Common myeloid progenitor, CD34-positive (primary cell): ENCODE results near the gene SYPL1.
"Not testable (repeated sequence)": the region's sequence is repeated elsewhere in the genome, so short reads cannot be mapped to it uniquely, and the experiment has no call there.

Experiments
- CTCF ChIA-PET: fragments of 350-600 bp; sonication (Branson Sonifier 250); formaldehyde crosslinking; loops from one replicate; lab custom pipeline; 2021; ENCODE audit warnings: antibody characterized with exemption; lab: Charles Lee
- POLR2A ChIA-PET: fragments of 350-600 bp; sonication (Branson Sonifier 250); formaldehyde crosslinking; loops from one replicate; lab custom pipeline; 2021; ENCODE audit warnings: antibody characterized with exemption; lab: Charles Lee
- DNase-seq, 3 donors: peaks; one replicate each; pipeline versions ENCODE4 v3.0.0 to v3.0.0-alpha.2; 2013
- H3K27ac ChIP-seq, 2 experiments: 1 replicate in 1 of 2; 2 replicates in 1 of 2; pipeline ENCODE4 v1.7.0; 2013; ENCODE audit warnings: inconsistent platforms in 2 of 2, low read length in 2 of 2, mild to moderate bottlenecking in 2 of 2, low read depth in 1 of 2, moderate library complexity in 1 of 2; ENCODE audit not compliant: severe bottlenecking in 2 of 2, insufficient read depth in 1 of 2, poor library complexity in 1 of 2
- H3K27me3 ChIP-seq, 5 experiments: replicated peaks in 2 of 5; 1 replicate in 3 of 5; 2 replicates in 2 of 5; pipeline versions ENCODE4 v1.6.1 to v1.7.0; 2013; ENCODE audit warnings: low read length in 4 of 5, mild to moderate bottlenecking in 2 of 5, moderate library complexity in 2 of 5, inconsistent platforms in 1 of 5; ENCODE audit not compliant: insufficient read depth in 5 of 5, control insufficient read depth in 4 of 5
- H3K36me3 ChIP-seq, 4 experiments: 1 replicate in 2 of 4; 2 replicates in 2 of 4; pipeline versions ENCODE4 v1.6.1 to v1.7.0; 2013; ENCODE audit warnings: low read length in 3 of 4, control low read depth in 1 of 4, mild to moderate bottlenecking in 1 of 4; ENCODE audit not compliant: control insufficient read depth in 4 of 4, insufficient read depth in 4 of 4
- H3K4me1 ChIP-seq, 4 experiments: 1 replicate in 3 of 4; 2 replicates in 1 of 4; pipeline versions ENCODE4 v1.6.1 to v1.7.1; 2013; ENCODE audit warnings: low read length in 3 of 4, mild to moderate bottlenecking in 3 of 4, control low read depth in 1 of 4, inconsistent platforms in 1 of 4, moderate library complexity in 1 of 4; ENCODE audit not compliant: control insufficient read depth in 4 of 4, insufficient read depth in 4 of 4; ENCODE audit errors: control extremely low read depth in 1 of 4
- H3K4me3 ChIP-seq, 7 experiments: 1 replicate in 4 of 7; 2 replicates in 3 of 7; pipeline versions ENCODE4 v1.5.1 to v1.7.0; 2013; ENCODE audit warnings: mild to moderate bottlenecking in 7 of 7, low read length in 6 of 7, moderate library complexity in 6 of 7, inconsistent platforms in 2 of 7, low read depth in 2 of 7, control low read depth in 1 of 7; ENCODE audit not compliant: insufficient read depth in 4 of 7, control insufficient read depth in 1 of 7; ENCODE audit errors: extremely low read depth in 1 of 7
- H3K9me3 ChIP-seq, 5 experiments: 1 replicate in 4 of 5; 2 replicates in 1 of 5; pipeline versions ENCODE4 v1.6.1 to v1.7.1; 2013; ENCODE audit warnings: low read length in 4 of 5, mild to moderate bottlenecking in 2 of 5, inconsistent platforms in 1 of 5, low read depth in 1 of 5, moderate library complexity in 1 of 5; ENCODE audit not compliant: control insufficient read depth in 4 of 5, insufficient read depth in 2 of 5; ENCODE audit errors: control extremely low read depth in 1 of 5
- WGBS: methylation state at CpG from one replicate; pipeline ENCODE4 v1.1.5; 2013; ENCODE audit not compliant: insufficient coverage; 5-methylcytosine and 5-hydroxymethylcytosine counted together

SYPL1 gene

DNA sequence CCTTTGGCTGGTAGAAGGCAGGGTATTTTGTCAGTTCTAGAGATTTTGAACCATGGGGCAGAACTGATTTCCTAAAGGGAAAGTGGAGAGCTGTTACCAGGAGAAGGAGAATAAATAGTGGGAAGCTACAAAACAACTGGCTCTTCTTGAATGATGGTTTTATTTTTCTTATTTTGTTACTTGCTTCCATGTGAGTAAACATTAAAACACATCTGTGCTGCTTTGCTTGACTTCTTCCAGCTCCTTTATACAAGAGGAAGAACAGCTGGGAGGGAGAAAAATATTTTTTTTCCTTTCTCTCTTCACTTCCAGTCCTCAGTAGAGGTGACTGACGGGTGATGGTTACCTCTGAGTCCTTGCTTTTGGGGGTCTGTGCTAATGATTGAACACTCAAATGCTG, 30.0 kb upstream of the SYPL1 start:
- H3K4me3 ChIP-seq = no peak overlapping the region
- ChIA-PET CTCF (interaction anchor here (2.0 to 4.4 kb wide), 2 partner anchors 9 to 100 kb away, joined by 4 to 21 read pairs; no protein-coding TSS in a partner anchor), POLR2A (no interaction called here)
- peaks cover 0 to 3% (median 0%) of the 10 kb centered on the region in 5 experiments for H3K9me3 ChIP-seq
- DNase-seq = no peak
- H3K27ac ChIP-seq = no peak overlapping the region
- H3K36me3 ChIP-seq = no peaks in the 10 kb centered on the region
- peaks cover 0 to 7% (median 0%) of the 10 kb centered on the region in 4 experiments for H3K4me1 ChIP-seq
- no CpG with 5 or more reads among the region's 1 CpG for WGBS
- H3K27me3 ChIP-seq = no peaks in the 10 kb centered on the region

DNA sequence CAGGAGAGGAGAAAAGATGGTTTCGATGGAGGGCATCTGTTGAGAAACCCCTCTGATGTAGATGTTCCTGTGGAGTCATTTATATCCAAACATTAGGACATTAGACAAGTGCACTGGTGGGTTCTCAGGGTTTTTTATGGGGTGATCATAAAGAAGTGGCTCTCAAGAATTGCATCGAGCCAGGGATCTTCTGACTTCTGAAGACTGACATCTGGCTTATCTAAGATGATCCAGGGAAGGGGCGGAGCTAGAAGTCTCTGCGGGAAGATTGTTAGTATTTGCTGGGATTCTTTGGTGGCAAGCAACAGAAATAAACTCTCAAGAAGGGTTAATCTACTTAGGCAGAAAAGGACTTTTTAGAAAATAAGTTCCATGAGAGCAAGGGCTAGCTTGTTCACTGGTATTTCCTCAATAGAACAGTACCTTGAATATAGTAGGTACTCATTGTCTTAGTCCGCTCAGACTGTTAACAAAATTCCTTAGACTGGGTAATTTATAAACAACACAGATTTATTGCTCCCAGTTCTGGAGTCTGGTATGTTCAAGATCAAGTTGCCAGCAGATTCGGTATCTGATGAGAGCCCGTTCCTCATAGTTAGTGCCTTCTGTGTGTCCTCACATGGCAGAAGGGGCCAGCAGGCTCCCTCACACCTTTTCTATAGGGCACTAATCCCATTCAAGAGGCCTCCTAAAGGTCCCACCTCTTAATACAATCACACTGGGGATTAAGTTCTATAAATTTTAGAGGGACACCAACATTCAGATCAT, 28.5 kb upstream of the SYPL1 start:
- Histone ChIP-seq H3K4me1 (peaks cover 0 to 7% (median 0%) of the 10 kb centered on the region in 4 experiments), H3K27me3 (no peaks in the 10 kb centered on the region), H3K27ac (no peak overlapping the region), H3K4me3 (no peak overlapping the region), H3K9me3 (peaks cover 0 to 3% (median 0%) of the 10 kb centered on the region in 5 experiments), H3K36me3 (no peaks in the 10 kb centered on the region)
- 93% methylated on average over 7 of the region's 7 CpGs for WGBS
- ChIA-PET POLR2A (no interaction called here), CTCF (interaction anchor here (0.6 to 4.0 kb wide), 3 partner anchors 13 to 88 kb away, joined by 3 to 23 read pairs (median 3); no protein-coding TSS in a partner anchor)
- DNase-seq = no peak

DNA sequence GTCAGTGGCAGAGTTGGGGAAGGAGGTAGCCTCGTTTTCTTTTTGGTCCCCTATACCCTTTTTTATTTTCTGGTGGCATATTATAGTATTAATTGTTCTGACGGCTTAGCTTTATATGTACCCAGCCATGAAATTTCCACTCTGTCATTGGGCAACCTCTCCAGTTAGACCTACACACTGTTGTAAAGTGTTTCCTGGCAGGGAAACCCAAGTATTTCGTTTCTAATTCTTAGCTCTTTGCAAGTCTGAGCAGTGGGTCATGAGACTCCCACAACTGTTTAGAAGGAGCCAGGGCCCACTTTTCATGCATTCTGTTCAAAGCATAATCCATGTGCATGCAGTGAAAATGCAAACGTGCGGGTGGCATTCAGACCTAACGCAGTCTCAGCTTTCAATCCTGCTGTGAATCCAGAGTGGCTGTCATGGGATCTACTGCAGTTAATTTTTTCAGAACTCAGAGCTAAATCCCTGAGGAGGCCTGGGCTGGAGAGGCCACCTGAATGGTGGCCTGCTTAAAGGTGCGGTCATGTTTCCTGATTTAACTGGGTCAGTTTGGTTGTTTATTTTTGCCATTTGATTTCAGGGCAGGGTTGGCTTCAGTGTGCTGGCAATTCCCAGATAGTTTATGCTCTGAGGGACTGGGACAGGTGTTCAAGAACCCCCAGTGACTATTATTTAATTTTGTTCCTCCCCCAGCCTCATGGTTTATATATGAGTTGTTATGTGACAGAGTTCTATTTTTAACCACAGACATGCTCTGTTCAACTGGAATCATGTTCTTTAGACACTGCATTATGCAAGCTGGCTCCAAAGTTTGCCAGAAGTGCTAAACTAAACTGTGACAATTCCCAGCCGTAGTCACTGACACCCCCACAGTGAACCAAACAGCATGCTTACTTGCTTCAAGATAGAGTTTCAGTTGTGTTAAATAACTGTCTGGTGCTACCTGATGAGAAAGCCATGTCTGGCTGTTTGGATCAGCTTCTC, 27.4 kb upstream of the SYPL1 start:
- ChIA-PET CTCF (interaction anchor here (0.6 to 4.0 kb wide), 5 partner anchors 14 to 87 kb away, joined by 3 to 23 read pairs (median 3); no protein-coding TSS in a partner anchor), POLR2A (no interaction called here)
- H3K27me3 ChIP-seq = no peaks in the 10 kb centered on the region
- 78% methylated on average over 6 of the region's 8 CpGs for WGBS
- H3K36me3 ChIP-seq = no peaks in the 10 kb centered on the region
- peaks cover 0 to 7% (median 0%) of the 10 kb centered on the region in 4 experiments for H3K4me1 ChIP-seq
- DNase-seq = no peak
- H3K9me3 ChIP-seq = peaks cover 0 to 3% (median 0%) of the 10 kb centered on the region in 5 experiments
- no peak overlapping the region for H3K4me3 ChIP-seq
- no peak overlapping the region for H3K27ac ChIP-seq

DNA sequence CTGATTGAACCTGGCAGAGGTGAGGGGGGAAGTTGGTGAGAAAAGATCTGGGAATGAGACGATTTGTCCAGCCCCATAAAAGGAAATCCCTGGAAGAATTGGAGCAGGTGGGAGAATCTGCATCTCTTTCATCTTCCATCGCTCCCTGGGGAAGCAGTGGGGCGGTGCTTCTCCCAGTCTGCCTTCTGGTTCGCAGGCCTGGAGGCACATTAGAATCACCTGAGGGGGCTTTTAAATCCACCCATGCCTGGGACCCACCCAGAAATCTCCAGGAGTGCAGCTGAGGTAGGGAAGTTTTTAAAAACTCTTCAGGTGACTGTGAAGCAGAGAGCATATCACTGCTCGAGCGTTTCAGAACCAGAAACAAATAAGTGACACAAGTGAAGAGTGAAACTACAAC, 26.7 kb upstream of the SYPL1 start:
- Histone ChIP-seq H3K4me3 (no peak overlapping the region), H3K4me1 (peaks cover 0 to 7% (median 0%) of the 10 kb centered on the region in 4 experiments), H3K9me3 (peaks cover 0 to 3% (median 0%) of the 10 kb centered on the region in 5 experiments), H3K36me3 (no peaks in the 10 kb centered on the region), H3K27me3 (no peaks in the 10 kb centered on the region), H3K27ac (no peak overlapping the region)
- WGBS = 94% methylated on average over 5 of the region's 6 CpGs
- ChIA-PET POLR2A (no interaction called here), CTCF (interaction anchor here (1.1 to 4.0 kb wide), 4 partner anchors 14 to 80 kb away, joined by 3 to 23 read pairs (median 3); no protein-coding TSS in a partner anchor)
- no peak for DNase-seq

DNA sequence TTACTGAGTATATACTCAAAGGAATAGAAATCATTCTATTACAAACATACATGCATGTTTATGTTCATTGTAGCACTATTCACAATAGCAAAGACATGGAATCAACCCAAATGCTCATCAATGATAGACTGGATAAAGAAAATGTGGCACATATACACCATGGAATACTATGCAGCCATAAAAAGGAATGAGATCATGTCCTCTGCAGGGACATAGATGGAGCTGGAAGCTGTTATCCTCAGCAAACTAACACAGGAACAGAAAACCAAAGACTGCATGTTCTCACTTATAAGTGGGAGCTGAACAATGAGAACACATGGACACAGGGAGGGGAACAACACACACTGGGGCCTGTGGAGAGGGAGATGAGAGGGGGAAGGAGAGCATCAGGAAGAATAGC, 26.1 kb upstream of the SYPL1 start:
- H3K4me1 ChIP-seq, H3K36me3 ChIP-seq, H3K27me3 ChIP-seq, POLR2A ChIA-PET, H3K9me3 ChIP-seq, H3K27ac ChIP-seq, H3K4me3 ChIP-seq, DNase-seq: not testable (repeated sequence)
- CTCF ChIA-PET = interaction anchor here (1.2 to 4.0 kb wide), 3 partner anchors 15 to 79 kb away, joined by 3 to 23 read pairs (median 3); no protein-coding TSS in a partner anchor

DNA sequence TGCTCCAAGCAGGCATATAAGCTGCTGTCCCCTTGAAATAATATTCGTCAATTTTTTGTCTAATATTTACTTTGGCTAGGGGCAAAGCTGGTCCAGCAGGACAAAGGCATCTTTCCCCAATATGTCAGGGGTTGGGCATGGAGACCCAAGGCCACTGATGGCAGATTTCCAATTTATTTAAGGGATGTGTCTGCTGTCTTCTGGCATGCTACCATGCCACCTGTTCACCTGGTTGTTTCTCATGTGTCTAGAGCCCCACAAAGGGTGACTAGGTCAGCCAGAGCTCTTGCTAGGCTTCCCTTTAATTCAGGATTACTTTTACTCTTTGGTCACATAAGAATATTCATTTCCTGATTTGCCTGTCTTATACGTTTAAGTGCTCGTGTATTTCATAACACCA, 22.1 kb upstream of the SYPL1 start:
- WGBS = 100% methylated on average over 2 of the region's 3 CpGs
- Histone ChIP-seq H3K4me3 (no peak overlapping the region), H3K27ac (no peak overlapping the region), H3K4me1 (no peaks in the 10 kb centered on the region), H3K9me3 (no peaks in the 10 kb centered on the region), H3K27me3 (no peaks in the 10 kb centered on the region), H3K36me3 (no peaks in the 10 kb centered on the region)
- POLR2A ChIA-PET = no interaction called here
- CTCF ChIA-PET = interaction anchor here (1.2 to 4.1 kb wide), 3 partner anchors 10 to 78 kb away, joined by 3 to 21 read pairs (median 5); no protein-coding TSS in a partner anchor
- DNase-seq = no peak
